A549 treated with DMSO at 1 μM for 4 hours (cell line): ENCODE measurements around the gene DPY30. TPM values are rescaled to one million over a fixed set of nuclear protein-coding genes. Genes with fewer than 3 reads are reported as not detected.

Experiments used
- total RNA-seq: library from RNA; stranded (reverse); fragments of 200-300 nt; extraction: Qiagen RNA extraction; gene quantifications from 5 replicates; pipeline ENCODE4 v1.2.3, GENCODE V29; 2022; ENCODE audit warnings: low read depth

The DPY30 gene
- total RNA-seq, result 106 to 119 TPM (median 108 TPM) in 5 replicates

DNA sequence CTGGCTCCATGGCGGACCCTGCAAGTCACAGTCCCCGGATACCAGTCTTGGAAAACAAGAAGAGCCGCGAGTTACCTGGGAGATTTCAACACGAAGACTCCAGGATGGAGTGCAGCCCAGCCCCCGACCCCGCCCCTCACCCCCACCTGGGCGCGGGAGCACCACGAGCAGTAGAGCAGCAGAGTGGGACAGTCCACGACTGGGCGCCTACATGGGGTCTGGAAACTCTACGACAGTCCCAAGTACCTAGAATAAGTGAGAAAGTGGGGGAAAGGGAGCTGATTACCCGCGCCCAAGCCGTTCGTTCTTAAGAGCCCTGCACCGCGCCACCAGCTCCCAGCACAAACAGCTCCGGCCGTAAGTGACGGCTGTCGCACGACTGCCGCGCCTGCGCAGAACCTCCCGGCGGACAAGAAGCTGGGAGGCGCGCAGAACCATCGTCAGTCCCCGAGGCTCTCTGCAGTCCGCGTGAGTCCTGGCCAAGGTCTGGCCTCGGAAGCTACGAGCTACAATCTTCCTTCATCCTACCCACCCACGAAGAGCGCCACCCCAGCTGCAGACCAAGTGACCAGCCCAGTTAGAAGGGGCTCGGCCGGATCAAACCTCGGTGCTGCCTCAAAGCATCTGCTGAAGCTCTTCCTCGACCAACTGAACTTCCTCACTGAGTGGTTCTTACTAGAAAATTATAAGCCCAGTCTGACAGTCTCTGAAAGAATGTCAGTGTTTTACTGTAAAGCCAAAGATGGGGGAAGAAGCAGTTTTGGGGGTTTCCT, at the start of gene DPY30:
Gene DPY30, minus strand, starts transcription at position 359 of the 773 bp plus-strand sequence. Its CDS starts 349 bp downstream, at position 10.

DNA sequence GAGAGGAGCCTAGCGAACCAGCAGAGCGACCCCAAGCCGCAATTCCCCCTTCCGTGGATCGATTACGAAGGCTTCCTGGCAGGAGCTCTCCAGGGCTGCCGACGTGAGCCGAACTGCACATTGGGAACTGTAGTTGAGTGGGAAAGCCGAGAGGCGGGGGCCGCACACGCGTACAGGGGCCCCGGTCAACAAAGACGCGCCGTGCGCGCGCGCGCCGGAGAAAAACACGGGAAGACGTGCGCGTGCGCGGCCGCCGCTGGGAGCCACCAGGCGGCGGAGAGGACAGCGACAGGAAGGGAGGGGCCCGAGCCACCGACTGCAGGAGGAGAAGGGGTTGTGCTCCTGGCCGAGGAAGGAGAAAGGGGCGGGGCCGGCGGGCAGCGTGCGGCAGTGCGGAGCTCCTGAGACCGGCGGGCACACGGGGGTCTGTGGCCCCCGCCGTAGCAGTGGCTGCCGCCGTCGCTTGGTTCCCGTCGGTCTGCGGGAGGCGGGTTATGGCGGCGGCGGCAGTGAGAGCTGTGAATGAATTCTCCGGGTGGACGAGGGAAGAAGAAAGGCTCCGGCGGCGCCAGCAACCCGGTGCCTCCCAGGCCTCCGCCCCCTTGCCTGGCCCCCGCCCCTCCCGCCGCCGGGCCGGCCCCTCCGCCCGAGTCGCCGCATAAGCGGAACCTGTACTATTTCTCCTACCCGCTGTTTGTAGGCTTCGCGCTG, 23.9 kb upstream of the DPY30 start, which contains the start of gene SPAST:
Gene SPAST, plus strand, starts transcription at position 247 of the 711 bp plus-strand sequence. Its CDS starts 276 bp downstream, at position 523.

DNA sequence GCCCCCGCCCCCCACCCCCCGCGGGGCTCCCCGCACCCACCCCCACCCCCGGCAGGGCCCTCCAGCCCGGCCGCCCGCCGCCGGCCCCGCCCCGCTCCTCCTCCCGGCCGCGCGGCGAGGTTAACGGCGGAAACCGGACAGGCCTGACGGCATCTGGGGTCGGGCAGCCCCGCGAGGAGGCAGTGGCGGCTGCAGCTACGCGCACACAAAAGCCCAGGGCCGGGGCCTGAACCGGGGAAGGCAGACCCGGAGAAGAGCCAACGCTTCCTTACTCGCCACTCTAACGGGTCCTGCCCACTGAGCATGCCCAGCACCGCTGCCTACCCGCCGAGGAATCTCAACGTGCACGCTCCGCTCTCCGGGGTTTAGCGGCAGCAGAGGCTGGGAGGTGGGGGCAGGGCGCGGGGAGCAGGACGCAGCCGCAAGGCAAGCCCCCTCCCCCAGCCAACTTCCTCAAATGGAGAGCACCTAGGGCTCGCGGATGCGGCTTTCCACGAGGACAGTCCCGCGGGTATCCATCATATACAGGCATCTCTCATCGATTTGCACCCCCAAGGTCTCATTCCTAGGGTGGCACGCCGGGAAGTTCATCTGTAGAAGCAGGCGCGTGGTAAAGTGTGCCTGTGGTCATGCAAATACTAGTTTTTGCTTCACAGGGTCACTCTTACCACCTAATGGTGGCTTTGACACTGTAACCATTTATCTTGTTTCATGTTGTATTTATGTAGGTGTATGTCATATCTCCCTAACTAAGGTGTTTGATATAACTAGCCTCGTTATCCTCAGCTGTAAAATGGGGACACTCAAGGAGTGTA, 28.7 kb downstream of the DPY30 start, which contains the start of gene MEMO1:
Gene MEMO1, minus strand, starts transcription at position 339 of the 815 bp plus-strand sequence. CDS start 761 bp downstream, outside the sequence.

Other genes with a start within 250 kb of the DPY30 start
- 79.8 to 89.7 TPM (median 83.7 TPM) in 5 replicates for gene MEMO1, start 28.8 kb downstream of the DPY30 start, total RNA-seq
- gene SPAST, start 23.8 kb upstream of the DPY30 start, total RNA-seq, result 12.4 to 20.6 TPM (median 18.0 TPM) in 5 replicates
- 13.8 to 22.9 TPM (median 18.9 TPM) in 5 replicates for gene SLC30A6, start 126.1 kb upstream of the DPY30 start, total RNA-seq
- 0.05 TPM in 1 of 5 replicates, not detected in the others for gene NLRC4, start 225.1 kb upstream of the DPY30 start, total RNA-seq
- 39.8 to 66.6 TPM (median 53.5 TPM) in 5 replicates for gene YIPF4, start 238.1 kb upstream of the DPY30 start, total RNA-seq